H1 (cell line): ENCODE data around the gene PITX1. TPM values are rescaled to one million over a fixed set of nuclear protein-coding genes. Genes with fewer than 3 reads are reported as not detected.

Source experiments
- CTCF ChIA-PET: fragments of 300-600 bp; sonication (Branson Sonifier 250); formaldehyde crosslinking; loops from one replicate; lab custom pipeline; 2021; ENCODE audit not compliant: partially characterized antibody; lab: Charles Lee
- POLR2A ChIA-PET: fragments of 300-600 bp; sonication (Branson Sonifier 250); formaldehyde crosslinking; loops from one replicate; lab custom pipeline; 2021; ENCODE audit warnings: inconsistent platforms; ENCODE audit not compliant: partially characterized antibody; lab: Charles Lee
- DNase-seq, 2 experiments: peaks; one replicate each; pipeline versions ENCODE4 v3.0.0 to v3.0.0-alpha.2; 2010 to 2022; ENCODE audit warnings: low spot score in 2 of 2, low read depth in 1 of 2, mixed read lengths in 1 of 2
- FAIRE-seq: peaks from 2 replicates; lab custom pipeline; 2011; peaks lifted over from hg19 to GRCh38; lab: Jason Lieb, UNC
- H2AFZ ChIP-seq: 2 replicates; pipeline ENCODE4 v1.8.1; 2012; ENCODE audit warnings: low read length, inconsistent platforms
- H2AK5ac ChIP-seq: 2 replicates; pipeline ENCODE4 v1.6.1; 2013; ENCODE audit warnings: low read depth, low read length
- H2BK120ac ChIP-seq: replicated peaks from 2 replicates; pipeline ENCODE3; 2013; ENCODE audit warnings: low read depth, low read length, inconsistent platforms
- H2BK12ac ChIP-seq: 2 replicates; pipeline ENCODE4 v1.6.1; 2013; ENCODE audit warnings: low read depth, low read length
- H2BK15ac ChIP-seq: 2 replicates; pipeline ENCODE4 v1.6.1; 2013; ENCODE audit warnings: low read length
- H2BK20ac ChIP-seq: 2 replicates; pipeline ENCODE4 v1.6.1; 2013; ENCODE audit warnings: low read length
- H2BK5ac ChIP-seq: 2 replicates; pipeline ENCODE4 v1.6.1; 2013; ENCODE audit warnings: low read depth, low read length
- H3K14ac ChIP-seq: 2 replicates; pipeline ENCODE4 v1.6.1; 2013; ENCODE audit warnings: inconsistent platforms; ENCODE audit not compliant: insufficient read length
- H3K18ac ChIP-seq: 2 replicates; pipeline ENCODE4 v1.6.1; 2013; ENCODE audit warnings: low read length; ENCODE audit errors: extremely low read depth
- H3K23ac ChIP-seq: 2 replicates; pipeline ENCODE4 v1.6.1; 2013; ENCODE audit warnings: inconsistent platforms; ENCODE audit not compliant: insufficient read length
- H3K23me2 ChIP-seq: 2 replicates; pipeline ENCODE4 v1.6.1; 2013; ENCODE audit warnings: low read depth, low read length
- H3K27ac ChIP-seq: 2 replicates; pipeline ENCODE4 v1.6.1; 2011; ENCODE audit warnings: low read depth, low read length, inconsistent platforms
- H3K27me3 ChIP-seq, 4 experiments: replicated peaks in 1 of 4; 1 replicate in 1 of 4; 2 replicates in 3 of 4; pipeline versions ENCODE4 v1.6.1 to v1.8.1; 2011 to 2013; ENCODE audit warnings: low read length in 3 of 4, mild to moderate bottlenecking in 3 of 4, inconsistent platforms in 2 of 4, mixed read lengths in 2 of 4, moderate library complexity in 1 of 4; ENCODE audit not compliant: control insufficient read depth in 3 of 4, insufficient read depth in 3 of 4; ENCODE audit errors: extremely low read depth in 1 of 4
- H3K36me3 ChIP-seq, 4 experiments: 2 replicates each; pipeline versions ENCODE4 v1.6.1 to v1.8.1; 2011 to 2013; ENCODE audit warnings: mild to moderate bottlenecking in 4 of 4, low read length in 3 of 4, moderate library complexity in 2 of 4, control low read depth in 1 of 4, inconsistent platforms in 1 of 4; ENCODE audit not compliant: insufficient read depth in 4 of 4, control insufficient read depth in 2 of 4
- H3K4ac ChIP-seq: replicated peaks from 2 replicates; pipeline ENCODE3; 2013; ENCODE audit warnings: low read length, low read depth, mixed read lengths, inconsistent platforms; ENCODE audit not compliant: insufficient read length
- H3K4me1 ChIP-seq, 4 experiments: replicated peaks in 1 of 4; 1 replicate in 1 of 4; 2 replicates in 3 of 4; pipeline versions ENCODE4 v1.6.1 to v1.8.1; 2011 to 2013; ENCODE audit warnings: low read length in 3 of 4, inconsistent platforms in 2 of 4, mixed read lengths in 1 of 4; ENCODE audit not compliant: insufficient read depth in 4 of 4, control insufficient read depth in 3 of 4
- H3K4me2 ChIP-seq, 2 experiments: 2 replicates each; pipeline versions ENCODE4 v1.6.1 to v1.8.1; 2011 to 2013; ENCODE audit warnings: low read depth in 2 of 2, low read length in 2 of 2, control low read depth in 1 of 2, inconsistent platforms in 1 of 2, mild to moderate bottlenecking in 1 of 2; ENCODE audit not compliant: insufficient read depth in 1 of 2
- H3K4me3 ChIP-seq, 4 experiments: fragments of 200-600, 300-600 bp in 1 of 4; sonication (generic), shearing (Covaris generic), sonication (Bioruptor Twin) in 1 of 4; 2 replicates each; pipeline versions ENCODE4 v1.5.1 to v1.8.1; 2011 to 2016; ENCODE audit warnings: low read length in 4 of 4, low read depth in 3 of 4, control low read depth in 2 of 4, inconsistent platforms in 2 of 4, mild to moderate bottlenecking in 2 of 4, mixed read lengths in 1 of 4, moderate library complexity in 1 of 4; ENCODE audit not compliant: insufficient read depth in 2 of 4; ENCODE audit errors: extremely low read depth in 1 of 4
- H3K56ac ChIP-seq: replicated peaks from 2 replicates; pipeline ENCODE3; 2013; ENCODE audit warnings: low read depth, mild to moderate bottlenecking, mixed read lengths, low read length, inconsistent platforms; ENCODE audit not compliant: insufficient read length
- H3K79me1 ChIP-seq: 2 replicates; pipeline ENCODE4 v1.6.1; 2013; ENCODE audit warnings: low read depth, low read length, control low read depth
- H3K79me2 ChIP-seq, 2 experiments: 2 replicates each; pipeline versions ENCODE4 v1.6.1 to v1.8.1; 2012 to 2013; ENCODE audit warnings: low read length in 2 of 2, mild to moderate bottlenecking in 2 of 2, inconsistent platforms in 1 of 2; ENCODE audit not compliant: insufficient read depth in 2 of 2, control insufficient read depth in 1 of 2
- H3K9ac ChIP-seq, 4 experiments: replicated peaks in 1 of 4; 1 replicate in 1 of 4; 2 replicates in 3 of 4; pipeline versions ENCODE4 v1.6.1 to v1.8.1; 2011 to 2013; ENCODE audit warnings: low read depth in 3 of 4, low read length in 3 of 4, control low read depth in 2 of 4, mild to moderate bottlenecking in 2 of 4, moderate library complexity in 2 of 4, inconsistent platforms in 1 of 4; ENCODE audit errors: extremely low read depth in 1 of 4
- H3K9me3 ChIP-seq, 2 experiments: 2 replicates each; pipeline versions ENCODE4 v1.6.1 to v1.8.1; 2012 to 2013; ENCODE audit warnings: mild to moderate bottlenecking in 2 of 2, moderate library complexity in 2 of 2, control low read depth in 1 of 2, inconsistent platforms in 1 of 2, low read depth in 1 of 2, low read length in 1 of 2, mixed read lengths in 1 of 2; ENCODE audit not compliant: insufficient read depth in 2 of 2
- H4K20me1 ChIP-seq, 2 experiments: replicated peaks in 1 of 2; 2 replicates each; pipeline versions ENCODE3 to v1.8.1; 2011 to 2013; ENCODE audit warnings: inconsistent platforms in 2 of 2, low read length in 2 of 2, mild to moderate bottlenecking in 1 of 2; ENCODE audit not compliant: insufficient read depth in 2 of 2, control insufficient read depth in 1 of 2
- H4K5ac ChIP-seq: 2 replicates; pipeline ENCODE4 v1.6.1; 2013; ENCODE audit warnings: low read length, low read depth, mixed read lengths, inconsistent platforms; ENCODE audit not compliant: insufficient read length
- H4K8ac ChIP-seq: 2 replicates; pipeline ENCODE4 v1.8.0; 2013; ENCODE audit warnings: mild to moderate bottlenecking, moderate library complexity, low read length, inconsistent platforms; ENCODE audit not compliant: insufficient read depth; ENCODE audit errors: extremely low read depth
- H4K91ac ChIP-seq: replicated peaks from 2 replicates; pipeline ENCODE3; 2013; ENCODE audit warnings: low read length, mixed read lengths, inconsistent platforms; ENCODE audit not compliant: insufficient read length
- ATF2 ChIP-seq: IDR thresholded peaks from 2 replicates; pipeline ENCODE4 v1.6.1; 2012; ENCODE audit warnings: low read length, inconsistent platforms
- CBX8 ChIP-seq: fragments of 300-800, 300-1000 bp; sonication (generic); IDR thresholded peaks from 2 replicates; pipeline ENCODE4 v1.7.1; 2016; ENCODE audit warnings: low read depth, low read length, borderline replicate concordance
- EZH2 ChIP-seq: fragments of 200-600 bp; sonication (generic); IDR thresholded peaks from 2 replicates; pipeline ENCODE4 v1.7.1; 2012; ENCODE audit warnings: low read depth, mild to moderate bottlenecking, moderate library complexity, low read length, inconsistent platforms; ENCODE audit not compliant: severe bottlenecking
- HDAC6 ChIP-seq: IDR thresholded peaks from one replicate; pipeline ENCODE4 v1.7.1; 2012; ENCODE audit warnings: low read depth, mild to moderate bottlenecking, inconsistent platforms, low read length, moderate library complexity
- KDM1A ChIP-seq: fragments of 200-600, 300-600 bp; sonication (generic); IDR thresholded peaks from 2 replicates; pipeline ENCODE4 v1.7.1; 2016; ENCODE audit warnings: mild to moderate bottlenecking, low read length, borderline replicate concordance
- KDM4A ChIP-seq: IDR thresholded peaks from one replicate; pipeline ENCODE4 v1.7.1; 2012; ENCODE audit warnings: low read depth, mild to moderate bottlenecking, moderate library complexity, low read length, inconsistent platforms; ENCODE audit not compliant: severe bottlenecking
- MAX ChIP-seq: IDR thresholded peaks from 2 replicates; pipeline ENCODE4 v1.6.1; 2012; ENCODE audit warnings: inconsistent platforms
- RFX5 ChIP-seq: IDR thresholded peaks from 2 replicates; pipeline ENCODE4 v1.6.1; 2011; ENCODE audit warnings: low read depth, low read length, improper control_type of control experiment, borderline replicate concordance
- WGBS, 2 experiments: shearing (Covaris generic) in 1 of 2; methylation state at CpG; one replicate each; pipeline versions ENCODE4 v1.1.6 to v1.1.7; 2013 to 2015; ENCODE audit warnings: low lambda C conversion rate in 2 of 2, mixed read lengths in 2 of 2, inconsistent platforms in 1 of 2, low coverage in 1 of 2, missing lambda C conversion rate in 1 of 2; ENCODE audit not compliant: insufficient replicate concordance in 2 of 2, insufficient coverage in 1 of 2, insufficient read length in 1 of 2; ENCODE audit errors: extremely low coverage in 1 of 2, missing lambda C conversion rate in 1 of 2; 5-methylcytosine and 5-hydroxymethylcytosine counted together
- polyA plus RNA-seq, 7 experiments: library from polyadenylated mRNA; depleted of rRNA in 3 of 7; stranded (reverse) in 5 of 7; unstranded in 2 of 7; fragments of >200 nt in 5 of 7; fragments of 200-250 nt in 2 of 7; gene quantifications; 1 replicate in 5 of 7; 2 replicates in 1 of 7; 4 replicates in 1 of 7; pipeline versions ENCODE4 v1.2.1 to v1.2.3, GENCODE V29; 2011 to 2013; ENCODE audit warnings: missing spikeins in 2 of 7, mixed read lengths in 2 of 7
- total RNA-seq: library from RNA; stranded (reverse); fragmentation: NEBNext Ultra II Directional; extraction: Animal tissue kit (Norgen Biotek cat#: 25700); gene quantifications from 2 replicates; pipeline ENCODE4 v1.2.1, GENCODE V29; 2021

PITX1 gene
- total and polyA plus RNA-seq, 2 of the 8 experiments (the other 6 are each of a cell fraction or from before 2014, with no cell fraction given) = 0.03 TPM; not detected in 1

GRCh38 chr5:135040333-135041144 is 6.5 kb upstream of the PITX1 start:
- H2BK20ac ChIP-seq = peak overlapping the region; percentile 72; the same call in 1 of the 2 replicates
- no peaks in the 10 kb centered on the region for H3K9me3 ChIP-seq
- peak overlapping the region; percentile 86 for H3K18ac ChIP-seq
- H2AK5ac ChIP-seq = no peak overlapping the region
- peak overlapping the region; percentile 0 to 58 (median 34); a peak in 7 of 8 replicates for H3K4me3 ChIP-seq
- WGBS, 2 experiments = 3% methylated on average over 41 of the region's 51 CpGs; no CpG with 5 or more reads in 1 of the 2 experiments
- H3K27me3 ChIP-seq = peaks cover 92 to 100% (median 97%) of the 10 kb centered on the region in 4 experiments
- FAIRE-seq (no peak), DNase-seq (peak in 1 of 2 experiments; percentile 83)
- 0 out of 2 replicates have a peak, but pooled peaks cover 2% of the 10 kb centered on the region for H3K79me1 ChIP-seq
- H2AFZ ChIP-seq = peak overlapping the region; percentile 88; the same call in 1 of the 2 replicates
- H4K20me1 ChIP-seq = peaks cover 25 to 37% of the 10 kb centered on the region in 2 experiments
- H3K4ac ChIP-seq = peak overlapping the region; percentile 79
- H3K23ac ChIP-seq = no peak overlapping the region
- no peak overlapping the region for H3K14ac ChIP-seq
- H3K27ac ChIP-seq = no peak overlapping the region
- no peak overlapping the region for H3K9ac ChIP-seq
- H2BK5ac ChIP-seq = peak overlapping the region; percentile 78; the same call in 1 of the 2 replicates
- H3K23me2 ChIP-seq = peaks cover 12% of the 10 kb centered on the region; the same call in 1 of the 2 replicates
- H4K5ac ChIP-seq = no peak overlapping the region
- peak overlapping the region; percentile 99; the same call in 1 of the 2 replicates for H2BK15ac ChIP-seq
- POLR2A ChIA-PET = interaction anchor here (2.3 to 4.0 kb wide), 3 partner anchors 10 to 13 kb away, joined by 6 to 20 read pairs (median 11); no protein-coding TSS in a partner anchor
- peak overlapping the region; percentile 95; the same call in 1 of the 2 replicates for H2BK12ac ChIP-seq
- peak overlapping the region; percentile 63 to 77 for H3K4me2 ChIP-seq
- peak overlapping the region; percentile 63 for H4K8ac ChIP-seq
- H4K91ac ChIP-seq = peak overlapping the region; percentile 1
- CTCF ChIA-PET = interaction anchor here (0.5 to 2.4 kb wide), 4 partner anchors 9 to 456 kb away, joined by 3 to 7 read pairs (median 4); no protein-coding TSS in a partner anchor
- H3K79me2 ChIP-seq = no peaks in the 10 kb centered on the region
- H2BK120ac ChIP-seq = no peak overlapping the region
- peaks cover 3 to 24% (median 14%) of the 10 kb centered on the region in 4 experiments; a peak in 6 of 7 replicates for H3K4me1 ChIP-seq
- H3K56ac ChIP-seq = no peak overlapping the region
- H3K36me3 ChIP-seq = 0 out of 8 replicates have a peak, but pooled peaks cover 0 to 3% (median 0%) of the 10 kb centered on the region in 4 experiments
- TF ChIP-seq KDM4A (peak; percentile 76), KDM1A (no peak), MAX (peak; percentile 77), EZH2 (peak; percentile 99), CBX8 (peak; percentile 42; the same call in 1 of the 2 replicates), RFX5 (no peak), ATF2 (no peak), HDAC6 (no peak)
